ENCODE data around the gene SPOPL. TPM values are rescaled to one million over a fixed set of nuclear protein-coding genes. Genes with fewer than 3 reads are reported as not detected.

The SPOPL gene
- total and polyA plus RNA-seq, 12 donors: 1.5 to 26.2 (median 14.0) TPM

GRCh38 chr2:138620431-138620830 lies 118.9 kb downstream of the SPOPL start:
- Histone ChIP-seq H3K27me3 (no peaks in the 10 kb centered on the region), H3K27ac (no peak overlapping the region), H3K4me3 (no peak overlapping the region), H3K9me3 (replicated peaks in 1 of 3) (no peaks in the 10 kb centered on the region), H3K4me1 (replicated peaks in 1 of 2) (no peaks in the 10 kb centered on the region), H3K36me3 (replicated peaks in 1 of 2) (no peaks in the 10 kb centered on the region)
- intact Hi-C loops (cut with DNase I): no loop called here
- TF ChIP-seq, protein P1, sequence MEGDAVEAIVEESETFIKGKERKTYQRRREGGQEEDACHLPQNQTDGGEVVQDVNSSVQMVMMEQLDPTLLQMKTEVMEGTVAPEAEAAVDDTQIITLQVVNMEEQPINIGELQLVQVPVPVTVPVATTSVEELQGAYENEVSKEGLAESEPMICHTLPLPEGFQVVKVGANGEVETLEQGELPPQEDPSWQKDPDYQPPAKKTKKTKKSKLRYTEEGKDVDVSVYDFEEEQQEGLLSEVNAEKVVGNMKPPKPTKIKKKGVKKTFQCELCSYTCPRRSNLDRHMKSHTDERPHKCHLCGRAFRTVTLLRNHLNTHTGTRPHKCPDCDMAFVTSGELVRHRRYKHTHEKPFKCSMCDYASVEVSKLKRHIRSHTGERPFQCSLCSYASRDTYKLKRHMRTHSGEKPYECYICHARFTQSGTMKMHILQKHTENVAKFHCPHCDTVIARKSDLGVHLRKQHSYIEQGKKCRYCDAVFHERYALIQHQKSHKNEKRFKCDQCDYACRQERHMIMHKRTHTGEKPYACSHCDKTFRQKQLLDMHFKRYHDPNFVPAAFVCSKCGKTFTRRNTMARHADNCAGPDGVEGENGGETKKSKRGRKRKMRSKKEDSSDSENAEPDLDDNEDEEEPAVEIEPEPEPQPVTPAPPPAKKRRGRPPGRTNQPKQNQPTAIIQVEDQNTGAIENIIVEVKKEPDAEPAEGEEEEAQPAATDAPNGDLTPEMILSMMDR (IDR thresholded peaks at IDR 0.05): no peak
- no peak for TF ChIP-seq POLR2A (IDR thresholded peaks at IDR 0.05)
- no peak for DNase-seq
- 68 to 79% (median 74%) methylated on average over 2 of the region's 2 CpGs for WGBS, 4 donors

DNA sequence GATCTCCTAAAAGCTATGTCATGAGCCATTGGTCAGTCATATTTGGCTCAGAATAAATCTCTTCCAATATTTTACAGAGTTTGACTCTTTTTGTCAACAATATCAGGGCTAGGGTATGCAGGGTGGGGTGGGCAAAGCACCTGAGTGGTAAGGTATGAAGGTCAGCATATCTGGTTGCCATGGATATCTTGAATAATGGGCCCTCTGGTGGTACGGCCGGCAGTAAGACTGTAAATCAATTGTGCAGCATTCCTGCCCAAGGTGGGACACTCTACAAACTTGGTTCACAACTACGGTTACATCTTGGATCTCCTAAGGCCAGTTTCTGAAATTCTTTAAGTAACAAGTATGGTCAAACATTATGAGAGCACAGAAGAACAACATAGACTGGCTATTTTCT lies 119.6 kb downstream of the SPOPL start:
- Histone ChIP-seq H3K4me3 (no peak overlapping the region), H3K9me3 (replicated peaks in 1 of 3) (no peaks in the 10 kb centered on the region), H3K4me1 (replicated peaks in 1 of 2) (no peaks in the 10 kb centered on the region), H3K27me3 (no peaks in the 10 kb centered on the region), H3K27ac (no peak overlapping the region), H3K36me3 (replicated peaks in 1 of 2) (no peaks in the 10 kb centered on the region)
- WGBS, 4 donors: 32 to 44% (median 39%) methylated on average over 3 of the region's 3 CpGs
- intact Hi-C loops (cut with DNase I): no loop called here
- no peak for DNase-seq
- no peak for TF ChIP-seq POLR2A (IDR thresholded peaks at IDR 0.05)
- TF ChIP-seq, protein P1 (IDR thresholded peaks at IDR 0.05): no peak

GRCh38 chr2:138622613-138623012 lies 121.0 kb downstream of the SPOPL start:
- Histone ChIP-seq H3K27ac (no peak overlapping the region), H3K4me3 (no peak overlapping the region), H3K9me3 (replicated peaks in 1 of 3) (no peaks in the 10 kb centered on the region), H3K27me3 (no peaks in the 10 kb centered on the region), H3K36me3 (replicated peaks in 1 of 2) (no peaks in the 10 kb centered on the region), H3K4me1 (replicated peaks in 1 of 2) (no peaks in the 10 kb centered on the region)
- WGBS, 4 donors: 41 to 52% (median 43%) methylated on average over 3 of the region's 3 CpGs
- DNase-seq: no peak
- intact Hi-C loops (cut with DNase I): no loop called here
- TF ChIP-seq POLR2A (IDR thresholded peaks at IDR 0.05): no peak
- TF ChIP-seq, protein P1 (IDR thresholded peaks at IDR 0.05): no peak

Data from adrenal gland (tissue), 12 donors.